ENCODE results near the gene TRPM1.

The TRPM1 gene

DNA sequence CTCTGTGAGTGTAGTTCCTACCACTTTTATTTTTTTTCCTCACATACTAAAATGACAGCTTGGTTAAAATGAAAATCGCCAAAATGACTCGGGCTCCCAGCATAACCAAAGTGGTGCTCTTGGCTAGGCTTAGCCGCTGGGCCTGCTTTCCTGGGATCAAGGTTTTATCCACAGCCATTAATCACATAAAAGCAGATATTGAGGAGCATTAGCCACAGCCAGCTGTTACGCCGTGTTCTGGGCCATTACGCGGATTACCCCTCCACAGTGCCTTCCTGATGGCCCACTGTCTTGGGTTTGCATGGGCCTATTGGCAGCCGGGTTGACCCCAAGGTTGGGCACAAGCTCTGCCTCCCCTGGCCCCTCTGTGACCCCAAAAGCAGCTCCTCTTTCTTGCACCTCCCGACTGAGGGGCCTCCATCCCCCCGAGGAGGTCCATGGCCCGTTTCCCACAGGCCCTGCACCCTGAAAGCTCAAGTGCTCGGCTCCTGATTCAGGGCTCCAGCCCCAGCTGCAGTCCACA lies 30.4 kb upstream of the TRPM1 start:
- no peaks in the 10 kb centered on the region for H3K36me3 Mint-ChIP-seq
- no peak overlapping the region for H3K4me3 Mint-ChIP-seq
- peaks cover 3% of the 10 kb centered on the region for H3K4me1 Mint-ChIP-seq
- peaks cover 67% of the 10 kb centered on the region for H3K27me3 Mint-ChIP-seq
- DNase-seq, result no peak
- no peak overlapping the region for H3K27ac Mint-ChIP-seq
- CTCF ChIA-PET, result no interaction called here
- no peaks in the 10 kb centered on the region for H3K9me3 Mint-ChIP-seq

DNA sequence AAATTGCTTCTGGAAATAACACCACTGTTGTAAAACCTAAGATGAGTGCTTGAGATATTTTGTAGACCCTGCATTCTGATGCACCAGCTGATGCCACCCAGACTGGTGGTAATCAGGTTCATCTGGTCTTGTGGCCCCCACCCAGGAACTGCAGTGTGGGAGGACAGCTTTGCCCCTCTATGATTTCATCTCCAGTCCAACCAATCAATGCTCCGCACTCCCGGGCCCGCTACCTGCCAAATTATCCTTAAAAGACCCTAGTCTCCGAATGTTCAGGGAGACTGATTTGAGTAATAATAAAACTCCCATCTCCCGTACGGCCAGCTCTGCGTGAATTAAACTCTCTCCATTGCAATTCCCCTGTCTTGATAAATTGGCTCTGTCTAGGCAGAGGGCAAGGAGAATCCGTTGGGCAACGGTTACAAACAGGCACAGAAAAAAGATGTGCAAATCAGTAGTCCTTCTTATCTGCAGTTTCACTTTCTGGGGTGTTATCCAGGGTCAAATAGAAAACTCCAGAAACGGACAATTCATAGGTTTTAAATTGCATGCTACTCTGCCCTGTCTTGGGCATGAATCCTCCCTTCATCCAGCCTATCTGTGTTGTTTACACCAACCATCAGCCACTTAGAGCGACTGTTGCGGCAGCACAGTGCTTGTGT lies 29.2 kb upstream of the TRPM1 start:
- H3K4me1 Mint-ChIP-seq, result peaks cover 3% of the 10 kb centered on the region
- no peaks in the 10 kb centered on the region for H3K36me3 Mint-ChIP-seq
- DNase-seq, result no peak
- H3K4me3 Mint-ChIP-seq, result no peak overlapping the region
- no peak overlapping the region for H3K27ac Mint-ChIP-seq
- no peaks in the 10 kb centered on the region for H3K9me3 Mint-ChIP-seq
- peaks cover 64% of the 10 kb centered on the region for H3K27me3 Mint-ChIP-seq
- CTCF ChIA-PET, result interaction anchor here (1.0 to 3.1 kb wide), 4 partner anchors 17 to 236 kb away, joined by 3 to 31 read pairs (median 10); partner anchors contain the start of gene FAN1

DNA sequence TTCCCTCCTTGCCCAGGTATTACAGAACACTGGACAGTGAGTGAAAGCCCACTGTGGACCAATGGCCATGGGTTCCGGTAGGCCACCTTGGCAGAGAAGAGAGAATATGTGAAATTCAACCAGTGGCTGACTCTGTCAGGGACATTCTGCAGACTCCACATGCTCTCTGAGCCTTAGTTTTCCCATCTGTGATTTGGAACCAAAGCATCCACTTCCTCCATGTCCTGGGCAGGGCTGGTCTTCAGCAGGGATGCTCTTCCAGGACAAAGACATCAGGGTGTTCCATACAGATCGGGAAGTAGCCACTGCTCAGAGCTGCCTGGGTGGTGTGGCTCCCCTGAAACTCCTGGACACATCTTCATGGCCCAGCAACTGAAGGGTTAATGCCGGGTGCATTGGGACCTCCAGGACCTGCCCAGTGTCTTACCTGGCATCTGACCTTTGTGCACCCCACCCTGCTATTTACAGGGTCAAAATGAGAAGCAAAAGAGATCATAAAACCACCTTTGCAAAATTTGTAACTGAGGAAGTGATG lies 28.3 kb upstream of the TRPM1 start:
- CTCF ChIA-PET, result interaction anchor here (0.9 to 3.1 kb wide), 28 partner anchors 9 to 359 kb away, joined by 3 to 31 read pairs (median 5); partner anchors contain the start of genes FAN1 and MTMR10
- H3K27ac Mint-ChIP-seq, result no peak overlapping the region
- H3K36me3 Mint-ChIP-seq, result no peaks in the 10 kb centered on the region
- peaks cover 60% of the 10 kb centered on the region for H3K27me3 Mint-ChIP-seq
- no peaks in the 10 kb centered on the region for H3K9me3 Mint-ChIP-seq
- H3K4me3 Mint-ChIP-seq, result no peak overlapping the region
- H3K4me1 Mint-ChIP-seq, result peaks cover 3% of the 10 kb centered on the region
- DNase-seq, result no peak

DNA sequence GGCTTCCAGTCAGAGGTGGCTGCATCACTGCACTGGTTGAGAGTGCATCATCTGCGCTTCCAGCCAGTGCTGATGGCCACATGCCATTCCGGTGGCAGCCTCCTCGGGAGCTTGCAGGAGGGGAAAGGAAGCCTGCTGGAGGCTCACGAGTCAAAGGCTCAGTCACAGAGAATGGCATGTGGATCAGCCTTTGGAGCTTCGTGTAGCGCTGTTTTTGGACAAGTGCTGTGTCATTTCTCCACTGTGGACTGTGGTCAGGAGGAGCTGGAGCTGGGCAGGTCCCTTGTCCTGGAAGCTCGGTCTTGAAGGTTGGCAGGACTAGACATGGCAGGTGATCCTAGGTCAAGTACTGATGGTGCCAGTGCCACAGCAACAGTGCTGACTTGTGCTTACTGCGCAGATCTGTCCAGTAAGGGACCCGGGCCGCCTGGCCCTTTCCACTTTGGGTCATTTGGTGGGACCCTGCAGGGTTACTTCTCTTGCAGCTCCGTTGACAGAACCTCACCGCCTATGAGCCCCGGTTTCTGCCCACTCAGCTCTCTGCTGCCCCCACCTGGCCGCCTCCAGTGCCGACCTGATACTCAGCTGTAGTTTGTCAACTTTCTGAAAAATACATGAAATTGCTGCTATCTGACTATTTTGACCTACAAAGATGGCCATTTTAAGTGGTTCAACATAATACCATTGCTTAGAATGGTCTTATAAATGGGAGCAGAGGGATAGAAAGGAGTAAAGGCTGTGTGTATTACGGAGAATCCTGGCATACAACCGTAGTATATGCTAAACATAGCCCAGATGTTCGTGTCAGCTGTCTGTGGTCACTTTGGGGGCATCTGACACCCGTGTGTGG lies 27.6 kb upstream of the TRPM1 start:
- no peak overlapping the region for H3K27ac Mint-ChIP-seq
- no peak overlapping the region for H3K4me3 Mint-ChIP-seq
- DNase-seq, result peak; percentile 86
- no peaks in the 10 kb centered on the region for H3K9me3 Mint-ChIP-seq
- CTCF ChIA-PET, result interaction anchor here (0.6 to 3.1 kb wide), 33 partner anchors 9 to 372 kb away, joined by 3 to 31 read pairs (median 5); partner anchors contain the start of genes FAN1 and MTMR10
- H3K4me1 Mint-ChIP-seq, result peaks cover 3% of the 10 kb centered on the region
- H3K27me3 Mint-ChIP-seq, result peaks cover 54% of the 10 kb centered on the region
- no peaks in the 10 kb centered on the region for H3K36me3 Mint-ChIP-seq

DNA sequence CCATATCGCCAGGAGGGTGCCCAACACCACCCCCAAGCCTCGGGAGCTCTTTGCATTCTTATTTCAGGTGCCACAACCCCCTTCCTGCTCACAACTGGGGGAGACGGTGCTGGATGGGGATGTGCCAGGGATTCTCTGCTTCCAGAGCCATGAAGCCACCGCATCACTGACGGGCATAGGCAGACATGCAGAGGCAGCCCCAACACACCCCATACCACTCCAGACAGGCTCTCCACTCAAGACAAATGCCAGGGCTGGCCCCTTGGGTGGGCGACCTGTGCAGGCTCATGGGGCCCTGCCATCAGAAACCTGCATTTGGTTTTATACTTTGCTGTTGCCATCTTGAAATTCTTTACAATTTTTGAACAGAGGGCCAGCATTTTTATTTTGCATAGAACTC lies 27.0 kb upstream of the TRPM1 start:
- Mint-ChIP-seq H3K4me1 (peaks cover 3% of the 10 kb centered on the region), H3K4me3 (no peak overlapping the region), H3K36me3 (no peaks in the 10 kb centered on the region), H3K27ac (no peak overlapping the region), H3K27me3 (peaks cover 47% of the 10 kb centered on the region), H3K9me3 (no peaks in the 10 kb centered on the region)
- DNase-seq, result no peak
- CTCF ChIA-PET, result interaction anchor here (0.6 to 3.1 kb wide), 26 partner anchors 11 to 373 kb away, joined by 3 to 31 read pairs (median 7); partner anchors contain the start of gene MTMR10

DNA sequence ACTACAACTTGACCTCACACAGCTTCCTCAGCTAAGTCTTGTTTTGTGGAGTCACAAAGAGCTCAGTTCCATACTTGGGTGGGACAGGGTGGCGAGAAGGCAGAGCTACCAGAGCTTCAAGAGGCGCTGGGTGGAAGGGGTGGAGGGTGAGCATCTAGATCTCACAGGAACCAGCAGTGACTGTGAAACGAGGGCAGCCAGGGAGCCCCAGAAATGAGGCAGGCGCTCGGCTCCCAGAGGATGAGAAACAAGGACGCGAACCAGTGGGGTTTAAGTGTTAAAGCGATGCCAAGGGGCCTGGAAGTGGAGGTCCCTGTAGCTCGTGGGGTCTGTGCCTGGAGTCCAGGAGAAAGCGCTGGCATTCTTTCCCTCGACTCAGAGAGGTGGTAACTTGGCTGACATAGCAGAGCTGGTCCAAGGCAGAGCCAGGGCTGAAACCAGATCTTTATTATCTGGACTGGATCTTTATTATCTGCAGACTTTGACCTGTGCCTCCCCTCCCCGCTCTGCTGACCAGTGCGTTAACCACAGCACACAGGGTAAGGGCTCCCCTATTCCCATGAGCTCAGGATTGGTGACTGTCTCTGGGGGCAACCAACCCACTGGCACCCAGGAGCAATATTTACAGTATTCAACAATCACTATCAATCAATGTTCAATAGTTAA lies 26.2 kb upstream of the TRPM1 start:
- CTCF ChIA-PET, result interaction anchor here (1.4 to 3.1 kb wide), 7 partner anchors 12 to 330 kb away, joined by 3 to 31 read pairs (median 11); no protein-coding TSS in a partner anchor
- no peak for DNase-seq
- H3K27ac Mint-ChIP-seq, result no peak overlapping the region
- no peaks in the 10 kb centered on the region for H3K36me3 Mint-ChIP-seq
- peaks cover 3% of the 10 kb centered on the region for H3K4me1 Mint-ChIP-seq
- H3K4me3 Mint-ChIP-seq, result no peak overlapping the region
- peaks cover 47% of the 10 kb centered on the region for H3K27me3 Mint-ChIP-seq
- H3K9me3 Mint-ChIP-seq, result no peaks in the 10 kb centered on the region

DNA sequence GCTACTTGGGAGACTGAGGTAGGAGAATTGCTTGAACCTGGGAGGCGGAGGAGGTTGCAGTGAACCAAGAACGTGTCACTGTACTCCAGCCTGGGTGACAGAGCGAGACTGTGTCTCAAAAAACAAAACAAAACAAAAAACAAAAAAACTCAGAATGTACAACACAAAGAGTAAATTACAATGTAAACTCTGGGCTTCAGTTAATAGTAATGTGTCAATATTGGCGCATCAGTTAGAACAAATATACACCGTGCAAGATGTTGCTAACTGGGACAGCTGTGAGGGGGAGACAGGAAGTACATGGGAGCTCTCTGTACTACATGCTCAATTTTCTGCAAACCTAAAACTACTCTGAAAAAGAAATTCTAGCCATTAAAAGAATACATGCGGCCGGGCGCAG lies 23.5 kb upstream of the TRPM1 start:
- Mint-ChIP-seq H3K27me3 (peaks cover 49% of the 10 kb centered on the region), H3K27ac (no peak overlapping the region), H3K4me1 (peaks cover 3% of the 10 kb centered on the region), H3K36me3 (peaks cover 2% of the 10 kb centered on the region), H3K9me3 (peaks cover 5% of the 10 kb centered on the region), H3K4me3 (no peak overlapping the region)
- no peak for DNase-seq
- CTCF ChIA-PET, result interaction anchor here (0.5 kb wide), 1 partner anchor 286 kb away, joined by 3 read pairs; no protein-coding TSS in a partner anchor

DNA sequence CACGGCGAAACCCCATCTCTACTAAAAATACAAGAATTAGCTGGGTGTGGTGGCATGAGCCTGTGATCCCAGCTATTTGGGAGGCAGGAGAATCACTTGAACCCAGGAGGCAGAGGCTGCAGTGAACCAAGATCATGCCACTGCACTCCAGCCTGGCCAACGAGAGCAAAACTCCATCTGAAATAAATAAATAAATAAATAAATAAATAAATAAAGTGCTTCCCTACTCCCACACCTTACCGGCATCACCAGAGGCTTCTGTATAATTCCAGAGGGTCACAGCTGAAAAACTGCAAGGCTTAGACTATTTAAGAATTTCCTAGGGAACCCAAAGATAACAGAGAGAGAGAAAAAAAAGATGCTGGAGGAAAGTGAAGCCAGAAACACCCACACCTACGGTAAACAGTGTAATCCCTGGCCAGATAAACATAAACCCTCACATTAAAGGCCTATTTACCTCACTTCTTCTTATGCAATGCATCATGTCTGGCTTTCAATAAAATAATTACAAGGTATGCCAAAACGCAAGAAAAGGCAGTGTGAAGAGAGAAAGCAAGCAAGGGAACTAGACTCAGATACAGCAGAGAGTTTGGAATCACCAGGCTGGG lies 15.0 kb upstream of the TRPM1 start:
- Mint-ChIP-seq H3K27ac (no peak overlapping the region), H3K4me3 (no peak overlapping the region), H3K9me3 (peaks cover 5% of the 10 kb centered on the region), H3K4me1 (no peaks in the 10 kb centered on the region), H3K36me3 (no peaks in the 10 kb centered on the region), H3K27me3 (peaks cover 42% of the 10 kb centered on the region)
- CTCF ChIA-PET, result interaction anchor here (2.9 kb wide), 1 partner anchor 12 kb away, joined by 13 read pairs; no protein-coding TSS in a partner anchor
- DNase-seq, result no peak

DNA sequence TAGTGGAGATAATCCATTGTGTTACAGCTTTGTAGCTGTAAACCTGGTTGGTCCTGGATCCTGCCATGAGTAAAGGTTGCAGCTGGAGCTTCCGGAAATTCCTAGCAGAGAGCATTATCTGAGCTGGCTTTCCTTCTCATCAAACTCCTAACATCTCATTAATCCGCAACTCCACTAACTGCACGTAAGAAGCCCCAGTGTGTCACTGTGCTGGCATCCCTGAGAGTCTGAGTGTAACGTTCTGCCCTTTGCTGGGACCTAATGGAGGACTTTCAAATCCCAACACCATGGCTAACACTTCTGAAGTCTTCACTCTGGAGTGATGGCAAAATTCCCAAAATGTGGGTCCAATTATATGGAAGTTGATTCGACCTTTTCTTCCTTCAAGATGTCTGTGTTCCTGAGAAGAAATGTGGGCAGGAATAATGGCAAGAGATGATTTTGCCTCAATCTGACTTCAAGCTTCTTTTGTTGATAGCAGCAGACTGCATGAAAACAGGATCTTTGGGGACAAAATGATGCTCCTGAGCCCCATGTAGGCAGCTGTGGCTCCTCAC lies 9.6 kb upstream of the TRPM1 start:
- H3K4me3 Mint-ChIP-seq, result no peak overlapping the region
- CTCF ChIA-PET, result interaction anchor here (2.8 kb wide), 1 partner anchor 17 kb away, joined by 11 read pairs; no protein-coding TSS in a partner anchor

DNA sequence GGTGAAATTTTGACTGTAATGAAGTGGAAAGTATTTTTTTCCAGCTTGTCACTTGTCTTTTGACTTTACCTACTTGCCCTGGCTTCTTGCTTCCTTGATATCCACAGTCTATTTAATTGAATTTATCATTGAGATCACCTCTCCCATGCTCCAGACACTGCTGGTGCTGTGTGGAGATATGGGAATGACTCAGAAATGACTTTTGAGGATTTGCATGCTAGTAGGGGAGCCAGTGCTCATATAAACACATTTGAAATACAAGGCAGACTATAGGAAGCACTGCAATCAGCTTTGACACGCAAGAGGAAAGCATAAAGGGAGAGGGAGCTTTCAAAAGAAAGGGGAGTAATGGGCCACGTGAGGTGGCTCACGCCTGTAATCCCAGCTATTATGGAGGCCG lies 7.3 kb upstream of the TRPM1 start:
- Mint-ChIP-seq H3K9me3 (no peaks in the 10 kb centered on the region), H3K27ac (no peak overlapping the region), H3K4me1 (no peaks in the 10 kb centered on the region), H3K4me3 (no peak overlapping the region), H3K36me3 (no peaks in the 10 kb centered on the region), H3K27me3 (peaks cover 44% of the 10 kb centered on the region)
- CTCF ChIA-PET, result no interaction called here
- no peak for DNase-seq

More for the DNA sequence above, 9.6 kb upstream of the TRPM1 start:
- no peaks in the 10 kb centered on the region for H3K36me3 Mint-ChIP-seq
- H3K27ac Mint-ChIP-seq, result no peak overlapping the region
- peaks cover 48% of the 10 kb centered on the region for H3K27me3 Mint-ChIP-seq
- DNase-seq, result no peak
- no peaks in the 10 kb centered on the region for H3K4me1 Mint-ChIP-seq
- peaks cover 5% of the 10 kb centered on the region for H3K9me3 Mint-ChIP-seq

DNA sequence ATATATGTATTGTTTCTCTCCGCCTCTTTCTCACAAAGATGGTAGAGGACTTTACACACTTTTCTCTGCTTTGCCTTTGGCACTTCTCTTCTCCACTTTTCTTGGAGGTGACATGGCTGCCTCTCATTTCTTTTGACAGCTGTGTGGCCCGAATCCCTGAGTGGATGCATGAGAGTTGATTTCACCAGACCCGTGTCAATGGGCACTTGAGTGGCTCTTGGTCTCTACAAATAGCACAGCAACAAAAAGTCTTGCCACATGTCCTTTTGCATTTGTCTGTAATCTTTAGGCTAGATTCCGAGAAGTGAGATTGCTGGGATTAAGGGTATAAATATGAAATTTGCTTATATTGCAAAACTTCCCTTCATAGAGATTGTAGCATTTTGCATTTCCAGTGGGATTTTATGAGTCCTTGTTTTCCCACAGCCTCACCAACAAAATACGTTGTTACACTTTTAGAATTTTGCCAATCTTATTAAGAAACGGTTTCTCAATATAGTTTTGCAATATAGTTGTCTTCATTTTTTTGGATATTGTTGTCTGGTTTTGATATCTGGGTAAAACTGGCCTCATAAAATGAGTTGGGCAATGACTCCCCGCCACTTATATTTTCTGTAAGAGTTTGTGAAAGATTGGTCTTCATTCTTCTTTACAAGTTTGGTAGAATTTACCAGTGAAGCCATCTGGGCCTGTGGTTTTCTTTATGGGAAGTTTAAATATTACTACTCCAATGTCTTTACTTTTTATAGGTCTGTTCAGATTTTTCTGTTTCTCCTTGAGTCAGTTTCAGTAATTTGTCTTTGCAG lies 5.2 kb upstream of the TRPM1 start:
- H3K27me3 Mint-ChIP-seq, result peaks cover 36% of the 10 kb centered on the region
- H3K36me3 Mint-ChIP-seq, result no peaks in the 10 kb centered on the region
- H3K4me1 Mint-ChIP-seq, result no peaks in the 10 kb centered on the region
- H3K27ac Mint-ChIP-seq, result no peak overlapping the region
- no peak for DNase-seq
- no peaks in the 10 kb centered on the region for H3K9me3 Mint-ChIP-seq
- CTCF ChIA-PET, result no interaction called here
- H3K4me3 Mint-ChIP-seq, result no peak overlapping the region

DNA sequence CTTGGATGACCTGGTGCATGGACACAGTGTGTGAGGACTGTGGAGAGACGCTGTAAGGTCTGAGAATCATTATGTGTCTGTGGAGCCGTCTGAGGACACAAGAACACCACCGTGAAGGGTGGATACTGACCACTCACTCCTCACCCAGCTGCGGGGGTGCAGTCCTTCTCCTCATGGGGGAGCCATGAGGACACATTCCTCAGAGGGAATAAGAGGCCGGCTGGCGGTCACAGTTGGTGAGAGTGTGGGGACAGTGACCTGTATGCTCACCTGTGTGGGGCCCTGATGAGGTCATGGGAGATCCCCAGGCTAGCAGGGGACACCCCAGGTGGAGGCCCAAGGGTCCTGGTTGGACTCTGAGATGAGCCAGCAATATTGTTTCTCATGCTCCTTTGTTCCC lies 2.5 kb upstream of the TRPM1 start:
- H3K27ac Mint-ChIP-seq, result no peak overlapping the region
- CTCF ChIA-PET, result no interaction called here
- H3K36me3 Mint-ChIP-seq, result no peaks in the 10 kb centered on the region
- H3K4me3 Mint-ChIP-seq, result no peak overlapping the region
- H3K9me3 Mint-ChIP-seq, result no peaks in the 10 kb centered on the region
- DNase-seq, result no peak
- no peaks in the 10 kb centered on the region for H3K4me1 Mint-ChIP-seq
- peaks cover 40% of the 10 kb centered on the region for H3K27me3 Mint-ChIP-seq
